ENCODE results near the gene ZNF808. TPM values are rescaled to one million over a fixed set of nuclear protein-coding genes. Genes with fewer than 3 reads are reported as not detected.
"Not testable (repeated sequence)": the region's sequence is repeated elsewhere in the genome, so short reads cannot be mapped to it uniquely, and the experiment has no call there.

The ZNF808 gene
- total and polyA plus RNA-seq, 12 donors: 1.8 to 44.0 (median 32.1) TPM

DNA sequence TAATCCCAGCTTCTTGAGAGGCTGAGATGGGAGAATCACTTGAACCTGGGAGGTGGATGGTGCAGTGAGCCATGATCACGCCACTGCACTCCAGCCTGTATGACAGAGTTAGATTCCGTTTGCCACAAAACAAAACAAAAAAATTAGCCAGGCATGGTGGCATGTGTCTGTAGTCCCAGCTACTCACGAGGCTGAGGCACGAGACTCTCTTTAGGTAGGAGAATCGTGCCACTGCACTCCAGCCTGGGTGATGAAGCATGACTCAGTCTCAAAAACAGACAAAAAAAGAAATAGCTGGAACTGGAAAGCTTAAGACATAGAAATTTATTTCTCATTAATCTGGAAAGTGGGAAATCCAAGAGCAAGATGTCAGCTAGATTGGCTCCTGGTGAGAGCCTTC lies 20.2 kb upstream of the ZNF808 start:
- no peaks in the 10 kb centered on the region for H3K4me1 ChIP-seq
- ATAC-seq (no peak), DNase-seq (no peak)
- TF ChIP-seq, protein P1, sequence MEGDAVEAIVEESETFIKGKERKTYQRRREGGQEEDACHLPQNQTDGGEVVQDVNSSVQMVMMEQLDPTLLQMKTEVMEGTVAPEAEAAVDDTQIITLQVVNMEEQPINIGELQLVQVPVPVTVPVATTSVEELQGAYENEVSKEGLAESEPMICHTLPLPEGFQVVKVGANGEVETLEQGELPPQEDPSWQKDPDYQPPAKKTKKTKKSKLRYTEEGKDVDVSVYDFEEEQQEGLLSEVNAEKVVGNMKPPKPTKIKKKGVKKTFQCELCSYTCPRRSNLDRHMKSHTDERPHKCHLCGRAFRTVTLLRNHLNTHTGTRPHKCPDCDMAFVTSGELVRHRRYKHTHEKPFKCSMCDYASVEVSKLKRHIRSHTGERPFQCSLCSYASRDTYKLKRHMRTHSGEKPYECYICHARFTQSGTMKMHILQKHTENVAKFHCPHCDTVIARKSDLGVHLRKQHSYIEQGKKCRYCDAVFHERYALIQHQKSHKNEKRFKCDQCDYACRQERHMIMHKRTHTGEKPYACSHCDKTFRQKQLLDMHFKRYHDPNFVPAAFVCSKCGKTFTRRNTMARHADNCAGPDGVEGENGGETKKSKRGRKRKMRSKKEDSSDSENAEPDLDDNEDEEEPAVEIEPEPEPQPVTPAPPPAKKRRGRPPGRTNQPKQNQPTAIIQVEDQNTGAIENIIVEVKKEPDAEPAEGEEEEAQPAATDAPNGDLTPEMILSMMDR (IDR thresholded peaks at IDR 0.05): no peak
- no peak overlapping the region for H3K4me3 ChIP-seq
- H3K27me3 ChIP-seq: no peaks in the 10 kb centered on the region
- WGBS, 2 donors: 95 to 98% methylated on average over 5 of the region's 5 CpGs
- intact Hi-C loops (cut with DNase I): no loop called here
- no peak overlapping the region for H3K27ac ChIP-seq
- peaks cover 0 to 97% (median 51%) of the 10 kb centered on the region in 9 donors for H3K36me3 ChIP-seq
- peaks cover 0 to 100% (median 30%) of the 10 kb centered on the region in 11 donors for H3K9me3 ChIP-seq

DNA sequence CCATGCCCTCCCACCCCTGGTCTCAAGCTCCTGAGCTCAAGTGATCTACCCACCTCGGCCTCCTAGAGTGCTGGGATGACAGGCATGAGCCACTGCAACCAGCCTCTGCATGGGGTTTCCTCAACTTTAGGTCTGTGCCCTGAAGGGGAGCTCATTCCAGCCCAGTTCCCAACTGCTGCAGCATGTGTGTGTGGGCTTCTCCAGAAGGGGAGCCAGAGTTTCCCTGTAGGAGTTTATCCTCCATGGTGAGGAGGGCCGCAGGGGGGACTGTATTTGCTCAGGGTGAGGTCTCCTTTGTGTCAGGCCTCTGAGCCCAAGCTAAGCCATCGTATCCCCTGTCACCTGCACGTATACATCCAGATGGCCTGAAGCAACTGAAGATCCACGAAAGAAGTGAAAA lies 11.3 kb upstream of the ZNF808 start:
- no peak overlapping the region for H3K27ac ChIP-seq
- intact Hi-C loops (cut with DNase I): no loop called here

DNA sequence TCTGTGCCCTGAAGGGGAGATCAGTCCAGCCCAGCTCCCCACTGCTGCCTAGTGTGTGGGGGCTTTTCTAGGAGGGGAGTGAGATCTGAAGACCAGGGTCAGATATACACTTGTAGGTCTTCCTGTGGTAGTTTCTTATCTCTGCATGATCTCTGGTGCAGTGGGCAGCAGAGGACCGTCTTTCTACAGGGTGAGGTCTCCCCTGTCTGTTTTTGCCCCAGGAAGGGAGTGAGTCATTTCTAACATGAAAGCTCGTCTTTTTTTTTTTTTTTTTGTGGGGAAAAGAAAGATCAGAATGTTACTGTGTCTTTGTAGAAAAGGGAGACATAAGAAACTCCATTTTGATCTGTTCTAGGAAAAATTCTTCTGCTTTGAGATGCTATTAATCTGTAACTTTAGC lies 8.8 kb upstream of the ZNF808 start:
- ATAC-seq (no peak), DNase-seq (no peak)
- H3K9me3 ChIP-seq: peaks cover 0 to 74% (median 2%) of the 10 kb centered on the region in 11 donors

More for the DNA sequence above, 11.3 kb upstream of the ZNF808 start:
- Histone ChIP-seq H3K4me1 (no peaks in the 10 kb centered on the region), H3K36me3 (peaks cover 0 to 36% (median 10%) of the 10 kb centered on the region in 9 donors), H3K27me3 (no peaks in the 10 kb centered on the region), H3K4me3 (no peak overlapping the region), H3K9me3 (peaks cover 0 to 79% (median 18%) of the 10 kb centered on the region in 11 donors)
- 89 to 91% methylated on average over 5 of the region's 5 CpGs for WGBS, 2 donors
- TF ChIP-seq, protein P1 (IDR thresholded peaks at IDR 0.05): no peak
- DNase-seq: no peak
- ATAC-seq: no peak

DNA sequence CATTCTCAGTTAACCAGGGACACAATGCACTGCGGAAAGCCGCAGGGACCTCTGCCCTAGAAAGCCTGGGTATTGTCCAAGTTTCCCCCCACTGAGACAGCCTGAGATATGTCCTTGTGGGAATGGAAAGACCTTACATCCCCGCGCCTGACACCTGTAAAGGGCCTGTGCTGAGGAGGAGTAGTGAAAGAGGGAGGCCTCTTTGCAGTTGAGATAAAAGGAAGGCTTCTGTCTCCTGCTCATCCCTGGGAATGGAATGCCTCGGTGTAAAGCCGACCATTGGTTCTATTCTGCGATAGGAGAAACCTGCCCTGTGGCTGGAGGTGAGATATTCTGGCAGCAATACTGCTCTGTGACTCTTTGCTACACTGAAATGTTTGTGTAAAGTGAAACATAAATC lies 8.3 kb upstream of the ZNF808 start:
- ATAC-seq; H3K27ac ChIP-seq; H3K4me3 ChIP-seq; DNase-seq; H3K4me1 ChIP-seq; H3K36me3 ChIP-seq; intact Hi-C loops (cut with DNase I); H3K27me3 ChIP-seq: not testable (repeated sequence)
- 46 to 50% methylated on average over 7 of the region's 7 CpGs for WGBS, 2 donors
- peaks cover 0 to 74% (median 0%) of the 10 kb centered on the region in 11 donors for H3K9me3 ChIP-seq

More for the DNA sequence above, 8.8 kb upstream of the ZNF808 start:
- WGBS, 2 donors: 41 to 45% methylated on average over 2 of the region's 2 CpGs
- no peak overlapping the region for H3K4me3 ChIP-seq
- TF ChIP-seq, protein P1 (IDR thresholded peaks at IDR 0.05): no peak
- H3K4me1 ChIP-seq: no peaks in the 10 kb centered on the region
- intact Hi-C loops (cut with DNase I): no loop called here
- peaks cover 0 to 13% (median 0%) of the 10 kb centered on the region in 9 donors for H3K36me3 ChIP-seq
- H3K27me3 ChIP-seq: no peaks in the 10 kb centered on the region
- no peak overlapping the region for H3K27ac ChIP-seq

DNA sequence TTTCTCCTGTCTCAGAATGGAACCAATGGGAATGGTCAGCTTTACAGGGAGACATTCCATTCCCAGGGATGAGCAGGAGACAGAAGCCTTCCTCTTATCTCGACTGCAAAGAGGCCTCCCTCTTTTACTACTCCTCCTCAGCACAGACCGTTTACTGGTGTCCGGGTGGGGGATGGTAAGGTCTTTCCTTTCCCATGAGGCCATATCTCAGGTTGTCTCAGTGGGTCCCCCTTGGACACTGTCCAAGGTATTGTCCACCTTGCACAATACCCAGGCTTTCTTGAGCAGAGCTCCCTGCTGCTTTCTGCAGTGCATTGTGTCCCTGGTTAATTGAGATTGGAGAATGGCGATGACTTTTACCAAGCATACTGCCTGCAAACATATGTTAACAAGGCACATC lies 7.5 kb upstream of the ZNF808 start:
- intact Hi-C loops (cut with DNase I): loop anchor here in 1 of 10 donors (10.0 kb wide), 1 partner anchor 55 kb away; the partner anchor contains the start of gene ZNF701
- no peaks in the 10 kb centered on the region for H3K27me3 ChIP-seq
- no peak for ATAC-seq
- H3K36me3 ChIP-seq: peaks cover 0 to 4% (median 0%) of the 10 kb centered on the region in 9 donors
- no peak overlapping the region for H3K27ac ChIP-seq
- 23 to 31% methylated on average over 4 of the region's 4 CpGs for WGBS, 2 donors
- no peaks in the 10 kb centered on the region for H3K4me1 ChIP-seq
- no peak overlapping the region for H3K4me3 ChIP-seq
- no peak for DNase-seq
- TF ChIP-seq, protein P1 (IDR thresholded peaks at IDR 0.05): no peak
- H3K9me3 ChIP-seq: peaks cover 0 to 74% (median 0%) of the 10 kb centered on the region in 11 donors

All from heart right ventricle (tissue), 16 donors.